ENCODE measurements around the gene EMILIN3.

The EMILIN3 gene

GRCh38 chr20:41366546-41367392 is at the start of gene EMILIN3:
Gene EMILIN3 (minus strand): TSS chr20:41366818. CDS start chr20:41366634, 184 bp downstream.
- peak; percentile 64 for DNase-seq

GRCh38 chr20:41415191-41415590 is 48.6 kb upstream of the EMILIN3 start:
- no peak for DNase-seq

GRCh38 chr20:41413169-41413568 is 46.6 kb upstream of the EMILIN3 start:
- no peak for DNase-seq

- no peak for DNase-seq
These were observed 45.9 kb upstream of the EMILIN3 start for GRCh38 chr20:41412324-41413120.

GRCh38 chr20:41411391-41411847 is 44.8 kb upstream of the EMILIN3 start:
- DNase-seq: no peak

GRCh38 chr20:41408986-41409385 is 42.4 kb upstream of the EMILIN3 start:
- DNase-seq: peak; percentile 89

- DNase-seq: no peak
These were observed 41.7 kb upstream of the EMILIN3 start for GRCh38 chr20:41408156-41408794.

- no peak for DNase-seq
These were observed 41.0 kb upstream of the EMILIN3 start for GRCh38 chr20:41407607-41408006.

GRCh38 chr20:41406896-41407444 is 40.4 kb upstream of the EMILIN3 start:
- DNase-seq: no peak

GRCh38 chr20:41406353-41406752 is 39.7 kb upstream of the EMILIN3 start:
- no peak for DNase-seq

- DNase-seq: no peak
These were observed 38.8 kb upstream of the EMILIN3 start for GRCh38 chr20:41405436-41405835.

- DNase-seq: no peak
These were observed 37.0 kb upstream of the EMILIN3 start for GRCh38 chr20:41403604-41404003.

GRCh38 chr20:41398408-41398807 is 31.8 kb upstream of the EMILIN3 start:
- DNase-seq: peak; percentile 62

- DNase-seq: peak; percentile 86
These were observed 29.3 kb upstream of the EMILIN3 start for GRCh38 chr20:41395667-41396664.

- no peak for DNase-seq
These were observed 28.5 kb upstream of the EMILIN3 start for GRCh38 chr20:41394931-41395666.

- DNase-seq: no peak
These were observed 27.5 kb upstream of the EMILIN3 start for GRCh38 chr20:41394081-41394480.

- peak; percentile 53 for DNase-seq
These were observed 27.1 kb upstream of the EMILIN3 start for GRCh38 chr20:41393705-41394066.

- DNase-seq: peak; percentile 74
These were observed 26.5 kb upstream of the EMILIN3 start for GRCh38 chr20:41392871-41393704.

- no peak for DNase-seq
These were observed 25.7 kb upstream of the EMILIN3 start for GRCh38 chr20:41392295-41392694.

GRCh38 chr20:41391587-41392001 is 25.0 kb upstream of the EMILIN3 start:
- no peak for DNase-seq

Measured in left hindlimb (tissue), 1 donor.